Cardiac fibroblast (primary cell): Measurements from ENCODE around the gene LRGUK.

Experiments
- DNase-seq, 2 donors: peaks; one replicate each; pipeline versions ENCODE4 v3.0.0 to v3.0.0-alpha.2; 2010; ENCODE audit warnings: low read depth in 2 of 2
- H3K4me3 ChIP-seq, 2 donors: replicated peaks in 1 of 2; 1 replicate in 1 of 2; 2 replicates in 1 of 2; pipeline ENCODE4 v1.5.1; 2011; ENCODE audit warnings: low read depth in 2 of 2, low read length in 2 of 2, mild to moderate bottlenecking in 2 of 2, moderate library complexity in 1 of 2
- CTCF ChIP-seq: IDR thresholded peaks from one replicate; pipeline ENCODE4 v1.5.1; 2011; ENCODE audit warnings: low read depth, mild to moderate bottlenecking, low read length, inconsistent platforms

Gene LRGUK

GRCh38 chr7:134108802-134109201 is 18.3 kb upstream of the LRGUK start:
- no peak for DNase-seq
- H3K4me3 ChIP-seq: no peak overlapping the region
- no peak for TF ChIP-seq CTCF

GRCh38 chr7:134113655-134114054 is 13.5 kb upstream of the LRGUK start:
- no peak for TF ChIP-seq CTCF
- DNase-seq: no peak
- H3K4me3 ChIP-seq: no peak overlapping the region

DNA sequence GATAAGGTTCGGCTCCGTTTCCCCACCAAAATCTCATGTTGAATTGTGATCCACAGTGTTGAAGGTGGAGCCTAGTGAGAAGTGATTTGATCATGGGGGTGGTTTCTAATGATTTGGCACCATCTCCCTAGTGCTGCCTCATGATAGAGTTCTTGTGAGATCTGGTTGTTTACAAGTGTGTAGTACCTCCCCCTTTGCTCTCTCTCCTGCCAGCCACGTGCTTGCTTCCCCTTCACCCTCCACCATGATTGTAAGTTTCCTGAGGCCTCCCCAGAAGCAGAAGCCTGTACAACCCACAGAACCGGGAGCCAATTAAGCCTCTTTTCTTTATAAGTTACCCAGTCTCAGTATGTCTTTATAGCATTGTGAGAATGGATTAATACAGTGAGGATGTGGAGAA is 12.1 kb upstream of the LRGUK start:
- no peak for DNase-seq
- TF ChIP-seq CTCF: no peak
- H3K4me3 ChIP-seq: no peak overlapping the region

GRCh38 chr7:134120405-134120804 is 6.7 kb upstream of the LRGUK start:
- no peak for DNase-seq
- H3K4me3 ChIP-seq: no peak overlapping the region
- TF ChIP-seq CTCF: no peak

DNA sequence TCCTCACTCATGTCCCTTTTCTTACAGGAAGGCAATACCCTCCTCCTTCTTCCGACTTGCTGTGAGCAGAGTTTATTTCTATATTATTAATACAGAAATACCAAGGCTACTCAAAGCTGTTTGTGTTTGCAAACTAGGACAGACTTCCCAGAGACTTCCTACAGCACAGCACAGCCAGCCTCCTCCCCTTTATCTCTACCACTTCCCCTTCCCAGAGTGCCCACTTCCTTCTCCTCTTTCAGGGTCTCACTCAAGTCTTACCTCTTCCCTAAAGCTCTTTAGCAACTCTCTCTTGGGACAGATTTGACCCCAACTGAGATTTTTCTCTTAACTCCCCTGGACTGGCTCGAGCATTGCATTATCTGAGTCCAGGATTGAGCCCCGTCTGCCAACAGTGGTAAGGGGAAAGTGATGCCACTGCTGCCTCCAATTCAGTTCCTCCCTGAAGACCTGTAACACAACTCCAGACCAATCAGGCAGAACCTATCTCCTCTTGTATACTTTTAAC is 5.5 kb upstream of the LRGUK start:
- DNase-seq: no peak
- H3K4me3 ChIP-seq: no peak overlapping the region
- no peak for TF ChIP-seq CTCF

GRCh38 chr7:134122980-134123379 is 4.2 kb upstream of the LRGUK start:
- no peak for TF ChIP-seq CTCF
- no peak for DNase-seq
- H3K4me3 ChIP-seq: no peak overlapping the region

DNA sequence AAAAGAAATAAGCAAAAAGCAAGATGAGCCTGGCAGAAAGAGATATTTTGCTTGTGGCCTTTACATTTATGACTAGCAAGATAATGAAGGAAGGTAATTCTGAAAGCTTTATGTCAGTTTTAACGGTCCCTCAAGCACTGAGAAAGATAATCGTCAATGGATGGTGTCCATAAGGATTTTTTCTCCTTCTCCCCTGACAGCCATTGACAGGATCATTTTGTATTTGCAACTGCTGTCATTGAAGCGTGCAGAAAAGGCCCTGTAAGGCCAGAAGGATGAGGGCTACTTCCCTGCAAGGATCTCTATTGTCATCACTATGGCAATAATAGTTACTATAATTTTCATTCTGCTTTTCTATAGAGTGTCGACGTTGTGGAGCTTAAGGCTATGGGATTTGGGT is 994 bp upstream of the LRGUK start:
- H3K4me3 ChIP-seq: no peak overlapping the region
- DNase-seq: no peak
- TF ChIP-seq CTCF: no peak
